PC-9 (cell line): Measurements from ENCODE around the gene MYL6B. TPM values are rescaled to one million over a fixed set of nuclear protein-coding genes. Genes with fewer than 3 reads are reported as not detected.

Experiments used
- BruUV-seq: library from RNA; stranded (reverse); fragments of 400-500 nt; replicated peaks from 2 replicates; lab custom pipeline; 2021; lab: Mats Ljungman, UMichigan
- CTCF ChIA-PET: fragments of 300-600 bp; sonication (Branson Sonifier 250); formaldehyde crosslinking; loops from one replicate; lab custom pipeline; 2022; ENCODE audit warnings: antibody characterized with exemption; lab: Charles Lee
- POLR2A ChIA-PET: fragments of 300-600 bp; sonication (Branson Sonifier 250); formaldehyde crosslinking; loops from one replicate; lab custom pipeline; 2022; ENCODE audit warnings: antibody characterized with exemption; ENCODE audit not compliant: unreplicated experiment; lab: Charles Lee
- DNase-seq, 2 experiments: peaks; one replicate each; pipeline versions ENCODE4 v3.0.0 to v3.0.0-alpha.2; 2015 to 2022; ENCODE audit warnings: mixed read lengths in 1 of 2
- H2AFZ ChIP-seq: fragments of 200-600 bp; sonication (generic); 2 replicates; pipeline ENCODE4 v1.8.1; 2017; ENCODE audit warnings: antibody characterized with exemption
- H3F3A ChIP-seq: fragments of 200-600 bp; sonication (generic); 2 replicates; pipeline ENCODE4 v1.8.1; 2017; ENCODE audit warnings: antibody characterized with exemption, mild to moderate bottlenecking, low read depth; ENCODE audit not compliant: insufficient read depth
- H3K27ac ChIP-seq: fragments of 200-600 bp; sonication (generic); 2 replicates; pipeline ENCODE4 v1.6.1; 2016; ENCODE audit warnings: mixed run types
- H3K27me3 ChIP-seq: fragments of 200-600 bp; sonication (generic); 2 replicates; pipeline ENCODE4 v1.6.1; 2016; ENCODE audit warnings: low read depth, mixed run types; ENCODE audit not compliant: insufficient read depth
- H3K36me3 ChIP-seq: fragments of 200-600 bp; sonication (generic); 2 replicates; pipeline ENCODE4 v1.6.1; 2016; ENCODE audit warnings: low read depth, mixed run types
- H3K4me1 ChIP-seq: fragments of 200-600 bp; sonication (generic); replicated peaks from 2 replicates; pipeline ENCODE4 v1.6.1; 2016; ENCODE audit warnings: mixed run types; ENCODE audit not compliant: insufficient read depth
- H3K4me2 ChIP-seq: fragments of 200-600 bp; sonication (generic); 2 replicates; pipeline ENCODE4 v1.6.1; 2017; ENCODE audit warnings: mixed run types
- H3K4me3 ChIP-seq: fragments of 200-600 bp; sonication (generic); 2 replicates; pipeline ENCODE4 v1.6.1; 2016; ENCODE audit warnings: mixed run types
- H3K79me2 ChIP-seq: fragments of 200-600 bp; sonication (generic); 2 replicates; pipeline ENCODE4 v1.6.1; 2017; ENCODE audit warnings: low read depth, mixed run types
- H3K9me2 ChIP-seq: fragments of 200-600 bp; sonication (generic); 2 replicates; pipeline ENCODE4 v1.8.1; 2017; ENCODE audit warnings: mild to moderate bottlenecking; ENCODE audit not compliant: insufficient read depth
- H3K9me3 ChIP-seq: fragments of 200-600 bp; sonication (generic); 2 replicates; pipeline ENCODE4 v1.8.1; 2016; ENCODE audit warnings: low read depth; ENCODE audit not compliant: insufficient read depth
- H4K20me1 ChIP-seq: fragments of 200-600 bp; sonication (generic); 2 replicates; pipeline ENCODE4 v1.8.1; 2017; ENCODE audit not compliant: insufficient read depth
- EZH2 ChIP-seq: fragments of 200-600 bp; sonication (generic); IDR thresholded peaks from 2 replicates; pipeline ENCODE4 v1.8.0; 2017; ENCODE audit warnings: antibody characterized with exemption, low read depth
- intact Hi-C: fragments of 100-400 bp; cut with micrococcal nuclease; formaldehyde crosslinking; loops from one replicate; pipeline ENCODE4 v1.10.0; 2022; ENCODE audit not compliant: unreplicated experiment
- total RNA-seq: library from RNA; stranded (reverse); gene quantifications from 2 replicates; pipeline ENCODE4 v1.2.3, GENCODE V29; 2021
- TF ChIP-seq, protein P1 (sequence below): fragments of 200-600 bp; sonication (generic); conservative IDR thresholded peaks from 2 replicates; pipeline ENCODE4 v1.6.1; 2017; ENCODE audit warnings: mixed run types, antibody characterized with exemption, mild to moderate bottlenecking, moderate library complexity

Gene MYL6B
- total RNA-seq, 1 experiment from 2014 or later = 121 TPM

DNA sequence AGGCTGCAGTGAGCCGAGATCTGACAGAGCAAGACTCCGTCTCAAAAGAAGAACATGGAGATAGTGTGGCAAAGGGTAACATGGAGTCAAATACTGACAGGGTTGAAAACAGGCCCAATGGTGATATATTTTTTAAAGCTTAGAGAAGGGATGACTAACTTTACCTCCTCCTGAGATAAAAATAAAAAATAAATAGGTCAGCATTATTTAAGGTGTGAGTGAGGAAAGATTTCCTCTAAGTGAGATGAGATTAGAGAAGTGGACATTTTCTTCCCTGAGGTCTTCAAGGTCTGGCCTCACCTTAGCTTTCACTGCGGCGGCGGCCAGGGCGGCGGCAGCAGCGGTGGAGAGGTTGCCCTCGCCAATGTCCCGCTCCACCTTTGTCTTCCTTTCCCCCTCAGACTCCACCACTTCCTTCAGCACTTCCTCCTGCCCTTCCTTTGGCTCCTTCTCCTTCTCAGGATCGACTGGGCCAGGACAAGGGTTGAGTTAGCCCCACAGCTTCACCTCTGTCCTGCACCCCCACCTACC, 16.9 kb downstream of the MYL6B start:
- intact Hi-C loops = loop anchor here (10.0 kb wide), 1 partner anchor 124 kb away; the partner anchor contains the start of gene RPS26
- no peaks in the 10 kb centered on the region for H3K4me1 ChIP-seq
- H3K27me3 ChIP-seq = no peaks in the 10 kb centered on the region
- DNase-seq = no peak
- no peaks in the 10 kb centered on the region for H3K79me2 ChIP-seq
- ChIA-PET POLR2A (interaction anchor here (0.6 to 1.0 kb wide), 2 partner anchors 21 to 29 kb away, joined by 3 to 14 read pairs; no protein-coding TSS in a partner anchor), CTCF (interaction anchor here (0.6 kb wide), 1 partner anchor 18 kb away, joined by 11 read pairs; no protein-coding TSS in a partner anchor)
- H3F3A ChIP-seq = peaks cover 24% of the 10 kb centered on the region
- H4K20me1 ChIP-seq = no peaks in the 10 kb centered on the region
- H3K4me2 ChIP-seq = no peak overlapping the region
- H3K36me3 ChIP-seq = peaks cover 15% of the 10 kb centered on the region
- no peaks in the 10 kb centered on the region for H3K9me2 ChIP-seq
- TF ChIP-seq, protein P1, sequence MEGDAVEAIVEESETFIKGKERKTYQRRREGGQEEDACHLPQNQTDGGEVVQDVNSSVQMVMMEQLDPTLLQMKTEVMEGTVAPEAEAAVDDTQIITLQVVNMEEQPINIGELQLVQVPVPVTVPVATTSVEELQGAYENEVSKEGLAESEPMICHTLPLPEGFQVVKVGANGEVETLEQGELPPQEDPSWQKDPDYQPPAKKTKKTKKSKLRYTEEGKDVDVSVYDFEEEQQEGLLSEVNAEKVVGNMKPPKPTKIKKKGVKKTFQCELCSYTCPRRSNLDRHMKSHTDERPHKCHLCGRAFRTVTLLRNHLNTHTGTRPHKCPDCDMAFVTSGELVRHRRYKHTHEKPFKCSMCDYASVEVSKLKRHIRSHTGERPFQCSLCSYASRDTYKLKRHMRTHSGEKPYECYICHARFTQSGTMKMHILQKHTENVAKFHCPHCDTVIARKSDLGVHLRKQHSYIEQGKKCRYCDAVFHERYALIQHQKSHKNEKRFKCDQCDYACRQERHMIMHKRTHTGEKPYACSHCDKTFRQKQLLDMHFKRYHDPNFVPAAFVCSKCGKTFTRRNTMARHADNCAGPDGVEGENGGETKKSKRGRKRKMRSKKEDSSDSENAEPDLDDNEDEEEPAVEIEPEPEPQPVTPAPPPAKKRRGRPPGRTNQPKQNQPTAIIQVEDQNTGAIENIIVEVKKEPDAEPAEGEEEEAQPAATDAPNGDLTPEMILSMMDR = no peak
- no peak for TF ChIP-seq EZH2
- no peak overlapping the region for H3K4me3 ChIP-seq
- no TSS peak for BruUV-seq
- H3K9me3 ChIP-seq = no peaks in the 10 kb centered on the region
- no peak overlapping the region for H3K27ac ChIP-seq
- no peak overlapping the region for H2AFZ ChIP-seq

DNA sequence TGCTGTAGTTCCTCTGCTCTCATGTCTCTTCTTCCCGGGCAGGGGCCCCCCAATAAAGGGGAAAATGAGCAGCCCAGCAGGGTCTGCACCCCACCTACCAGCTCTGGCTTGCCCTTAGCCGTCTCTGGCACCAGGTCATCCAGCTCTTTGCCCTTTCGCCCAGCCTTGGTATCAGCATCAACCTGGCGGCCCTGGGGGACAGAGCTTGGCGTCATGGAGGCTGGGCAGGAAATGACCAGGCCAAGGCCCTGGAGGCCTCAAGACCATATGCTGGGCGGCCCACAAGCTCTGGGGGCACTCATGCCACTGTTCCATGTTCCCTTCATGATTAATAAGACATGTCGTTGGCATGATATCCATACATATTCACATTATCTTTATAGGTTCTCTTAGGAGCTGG, 20.5 kb downstream of the MYL6B start:
- H3K36me3 ChIP-seq = peaks cover 19% of the 10 kb centered on the region
- H3K4me1 ChIP-seq = no peaks in the 10 kb centered on the region
- no peaks in the 10 kb centered on the region for H3K27me3 ChIP-seq
- POLR2A ChIA-PET = interaction anchor here (0.6 kb wide), 1 partner anchor 709 kb away, joined by 4 read pairs; no protein-coding TSS in a partner anchor
- H3K4me2 ChIP-seq = no peak overlapping the region
- H2AFZ ChIP-seq = no peak overlapping the region
- no peak overlapping the region for H3K27ac ChIP-seq
- no peaks in the 10 kb centered on the region for H4K20me1 ChIP-seq
- DNase-seq = no peak
- CTCF ChIA-PET = no interaction called here
- intact Hi-C loops = no loop called here
- H3F3A ChIP-seq = 0 out of 2 replicates have a peak, but pooled peaks cover 8% of the 10 kb centered on the region
- H3K9me3 ChIP-seq = no peaks in the 10 kb centered on the region
- BruUV-seq = no TSS peak
- no peaks in the 10 kb centered on the region for H3K79me2 ChIP-seq
- no peak overlapping the region for H3K4me3 ChIP-seq
- no peak for TF ChIP-seq EZH2
- TF ChIP-seq, protein P1 = no peak
- no peaks in the 10 kb centered on the region for H3K9me2 ChIP-seq

DNA sequence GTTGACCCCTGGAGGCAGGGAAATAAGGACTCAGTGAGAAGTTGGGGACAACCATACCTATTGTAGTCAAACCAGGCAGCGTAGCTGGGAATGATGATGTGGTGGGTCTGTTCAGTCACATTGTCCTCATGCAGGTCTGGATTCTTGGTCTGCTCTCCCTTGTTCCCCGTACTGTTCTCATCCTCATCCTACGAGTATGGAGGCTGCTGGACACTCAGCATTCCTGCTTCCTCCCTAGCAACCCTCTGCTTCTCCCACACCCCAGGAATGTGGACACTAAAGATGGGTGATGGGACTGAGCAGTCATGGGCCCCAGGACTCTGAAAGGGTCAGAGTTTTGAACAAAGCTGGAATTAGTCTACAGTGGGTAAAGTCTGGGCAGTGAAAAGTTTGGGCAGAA, 26.0 kb downstream of the MYL6B start:
- intact Hi-C loops = no loop called here
- TF ChIP-seq, protein P1 = no peak
- TF ChIP-seq EZH2 = no peak
- peaks cover 6% of the 10 kb centered on the region; the same call in 1 of the 2 replicates for H3F3A ChIP-seq
- DNase-seq = no peak
- no peaks in the 10 kb centered on the region for H3K79me2 ChIP-seq
- H3K27me3 ChIP-seq = no peaks in the 10 kb centered on the region
- no peaks in the 10 kb centered on the region for H3K9me2 ChIP-seq
- ChIA-PET CTCF (interaction anchor here (0.8 kb wide), 1 partner anchor 27 kb away, joined by 4 read pairs; no protein-coding TSS in a partner anchor), POLR2A (no interaction called here)
- no peaks in the 10 kb centered on the region for H3K9me3 ChIP-seq
- BruUV-seq = no TSS peak
- no peaks in the 10 kb centered on the region for H4K20me1 ChIP-seq
- H3K27ac ChIP-seq = no peak overlapping the region
- no peak overlapping the region for H3K4me3 ChIP-seq
- peaks cover 37% of the 10 kb centered on the region for H3K36me3 ChIP-seq
- no peak overlapping the region for H2AFZ ChIP-seq
- H3K4me2 ChIP-seq = no peak overlapping the region
- no peaks in the 10 kb centered on the region for H3K4me1 ChIP-seq
